PC-9 (cell line): Measurements from ENCODE around the gene COL20A1. TPM values are rescaled to one million over a fixed set of nuclear protein-coding genes. Genes with fewer than 3 reads are reported as not detected.

Source experiments
- BruUV-seq: library from RNA; stranded (reverse); fragments of 400-500 nt; replicated peaks from 2 replicates; lab custom pipeline; 2021; lab: Mats Ljungman, UMichigan
- CTCF ChIA-PET: fragments of 300-600 bp; sonication (Branson Sonifier 250); formaldehyde crosslinking; loops from one replicate; lab custom pipeline; 2022; ENCODE audit warnings: antibody characterized with exemption; lab: Charles Lee
- POLR2A ChIA-PET: fragments of 300-600 bp; sonication (Branson Sonifier 250); formaldehyde crosslinking; loops from one replicate; lab custom pipeline; 2022; ENCODE audit warnings: antibody characterized with exemption; ENCODE audit not compliant: unreplicated experiment; lab: Charles Lee
- DNase-seq, 2 experiments: peaks; one replicate each; pipeline versions ENCODE4 v3.0.0 to v3.0.0-alpha.2; 2015 to 2022; ENCODE audit warnings: mixed read lengths in 1 of 2
- H2AFZ ChIP-seq: fragments of 200-600 bp; sonication (generic); 2 replicates; pipeline ENCODE4 v1.8.1; 2017; ENCODE audit warnings: antibody characterized with exemption
- H3F3A ChIP-seq: fragments of 200-600 bp; sonication (generic); 2 replicates; pipeline ENCODE4 v1.8.1; 2017; ENCODE audit warnings: antibody characterized with exemption, mild to moderate bottlenecking, low read depth; ENCODE audit not compliant: insufficient read depth
- H3K27ac ChIP-seq: fragments of 200-600 bp; sonication (generic); 2 replicates; pipeline ENCODE4 v1.6.1; 2016; ENCODE audit warnings: mixed run types
- H3K27me3 ChIP-seq: fragments of 200-600 bp; sonication (generic); 2 replicates; pipeline ENCODE4 v1.6.1; 2016; ENCODE audit warnings: low read depth, mixed run types; ENCODE audit not compliant: insufficient read depth
- H3K36me3 ChIP-seq: fragments of 200-600 bp; sonication (generic); 2 replicates; pipeline ENCODE4 v1.6.1; 2016; ENCODE audit warnings: low read depth, mixed run types
- H3K4me1 ChIP-seq: fragments of 200-600 bp; sonication (generic); replicated peaks from 2 replicates; pipeline ENCODE4 v1.6.1; 2016; ENCODE audit warnings: mixed run types; ENCODE audit not compliant: insufficient read depth
- H3K4me2 ChIP-seq: fragments of 200-600 bp; sonication (generic); 2 replicates; pipeline ENCODE4 v1.6.1; 2017; ENCODE audit warnings: mixed run types
- H3K4me3 ChIP-seq: fragments of 200-600 bp; sonication (generic); 2 replicates; pipeline ENCODE4 v1.6.1; 2016; ENCODE audit warnings: mixed run types
- H3K79me2 ChIP-seq: fragments of 200-600 bp; sonication (generic); 2 replicates; pipeline ENCODE4 v1.6.1; 2017; ENCODE audit warnings: low read depth, mixed run types
- H3K9me2 ChIP-seq: fragments of 200-600 bp; sonication (generic); 2 replicates; pipeline ENCODE4 v1.8.1; 2017; ENCODE audit warnings: mild to moderate bottlenecking; ENCODE audit not compliant: insufficient read depth
- H3K9me3 ChIP-seq: fragments of 200-600 bp; sonication (generic); 2 replicates; pipeline ENCODE4 v1.8.1; 2016; ENCODE audit warnings: low read depth; ENCODE audit not compliant: insufficient read depth
- H4K20me1 ChIP-seq: fragments of 200-600 bp; sonication (generic); 2 replicates; pipeline ENCODE4 v1.8.1; 2017; ENCODE audit not compliant: insufficient read depth
- CTCF ChIP-seq: fragments of 200-600 bp; sonication (generic); conservative IDR thresholded peaks from 2 replicates; pipeline ENCODE4 v1.6.1; 2017; ENCODE audit warnings: mixed run types, antibody characterized with exemption, mild to moderate bottlenecking, moderate library complexity
- EZH2 ChIP-seq: fragments of 200-600 bp; sonication (generic); IDR thresholded peaks from 2 replicates; pipeline ENCODE4 v1.8.0; 2017; ENCODE audit warnings: antibody characterized with exemption, low read depth
- intact Hi-C: fragments of 100-400 bp; cut with micrococcal nuclease; formaldehyde crosslinking; loops from one replicate; pipeline ENCODE4 v1.10.0; 2022; ENCODE audit not compliant: unreplicated experiment
- total RNA-seq: library from RNA; stranded (reverse); gene quantifications from 2 replicates; pipeline ENCODE4 v1.2.3, GENCODE V29; 2021

COL20A1 gene
- total RNA-seq, 1 experiment from 2014 or later, result not detected

- DNase-seq, result no peak
Measured at GRCh38 chr20:63330940-63331339, 38.0 kb downstream of the COL20A1 start.

GRCh38 chr20:63331741-63332400, 38.9 kb downstream of the COL20A1 start:
- Histone ChIP-seq H3F3A (no peaks in the 10 kb centered on the region), H3K27me3 (peaks cover 55% of the 10 kb centered on the region), H3K4me2 (no peak overlapping the region), H3K36me3 (no peaks in the 10 kb centered on the region), H3K79me2 (no peaks in the 10 kb centered on the region), H4K20me1 (no peaks in the 10 kb centered on the region), H2AFZ (no peak overlapping the region), H3K4me1 (peaks cover 12% of the 10 kb centered on the region; the same call in 1 of the 2 replicates), H3K27ac (no peak overlapping the region), H3K9me3 (no peaks in the 10 kb centered on the region; the same call in 1 of the 2 replicates), H3K4me3 (no peak overlapping the region), H3K9me2 (no peaks in the 10 kb centered on the region)
- ChIA-PET POLR2A (no interaction called here), CTCF (no interaction called here)
- intact Hi-C loops, result no loop called here
- no TSS peak for BruUV-seq
- TF ChIP-seq CTCF (no peak), EZH2 (no peak)
- no peak for DNase-seq

More at GRCh38 chr20:63330940-63331339, 38.0 kb downstream of the COL20A1 start:
- Histone ChIP-seq H3K4me3 (no peak overlapping the region), H3K36me3 (no peaks in the 10 kb centered on the region), H3K4me2 (no peak overlapping the region), H3K79me2 (no peaks in the 10 kb centered on the region), H3K9me3 (no peaks in the 10 kb centered on the region; the same call in 1 of the 2 replicates), H2AFZ (no peak overlapping the region), H3F3A (no peaks in the 10 kb centered on the region), H3K27ac (no peak overlapping the region), H3K27me3 (peaks cover 45% of the 10 kb centered on the region), H3K9me2 (no peaks in the 10 kb centered on the region), H3K4me1 (peaks cover 12% of the 10 kb centered on the region; the same call in 1 of the 2 replicates), H4K20me1 (no peaks in the 10 kb centered on the region)
- no TSS peak for BruUV-seq
- intact Hi-C loops, result no loop called here
- TF ChIP-seq CTCF (no peak), EZH2 (no peak)
- POLR2A ChIA-PET, result no interaction called here
- CTCF ChIA-PET, result no interaction called here

GRCh38 chr20:63332488-63333240, 39.7 kb downstream of the COL20A1 start:
- ChIA-PET POLR2A (no interaction called here), CTCF (no interaction called here)
- intact Hi-C loops, result no loop called here
- Histone ChIP-seq H3K79me2 (no peaks in the 10 kb centered on the region), H3F3A (no peaks in the 10 kb centered on the region), H3K9me3 (no peaks in the 10 kb centered on the region), H3K27ac (no peak overlapping the region), H3K4me2 (no peak overlapping the region), H3K36me3 (no peaks in the 10 kb centered on the region), H4K20me1 (no peaks in the 10 kb centered on the region), H3K9me2 (no peaks in the 10 kb centered on the region), H3K27me3 (peaks cover 63% of the 10 kb centered on the region), H3K4me3 (no peak overlapping the region), H3K4me1 (peaks cover 12% of the 10 kb centered on the region; the same call in 1 of the 2 replicates), H2AFZ (no peak overlapping the region)
- DNase-seq, result no peak
- BruUV-seq, result no TSS peak
- TF ChIP-seq EZH2, result no peak
- TF ChIP-seq CTCF, result no peak
